Head of caudate nucleus (tissue), 42 donors: ENCODE results near the gene UBE2S.
"Not testable (repeated sequence)": the region's sequence is repeated elsewhere in the genome, so short reads cannot be mapped to it uniquely, and the experiment has no call there.

ENCODE experiments used
- DNase-seq, 42 donors: peaks; one replicate each; pipeline versions ENCODE4 v3.0.0 to v3.0.0-alpha.2; 2020 to 2021; ENCODE audit warnings: mixed read lengths in 7 of 42
- intact Hi-C: fragments of 100-400 bp; cut with DNase I; formaldehyde crosslinking; loops from one replicate; pipeline ENCODE4 v1.15.0; 2022

Gene UBE2S

GRCh38 chr19:55407550-55407799 lies at the start of gene UBE2S:
UBE2S (minus strand) TSS chr19:55407788; CDS start chr19:55407589, 199 bp downstream.
- DNase-seq, intact Hi-C loops: not testable (repeated sequence)

GRCh38 chr19:55456347-55456746 lies 48.8 kb upstream of the UBE2S start:
- no peak for DNase-seq
- intact Hi-C loops, result no loop called here

- DNase-seq, result no peak
- intact Hi-C loops, result no loop called here
Observed at GRCh38 chr19:55455576-55456235, 48.1 kb upstream of the UBE2S start.

- DNase-seq, result peak; percentile 52 to 90 (median 76)
- intact Hi-C loops, result no loop called here
Observed at GRCh38 chr19:55454787-55455243, 47.2 kb upstream of the UBE2S start.

GRCh38 chr19:55453511-55454260 lies 46.1 kb upstream of the UBE2S start:
- intact Hi-C loops, result no loop called here
- DNase-seq, result no peak

GRCh38 chr19:55452749-55453346 lies 45.3 kb upstream of the UBE2S start:
- peak; percentile 93 to 99 (median 97) for DNase-seq
- intact Hi-C loops, result no loop called here

GRCh38 chr19:55451965-55452748 lies 44.6 kb upstream of the UBE2S start:
- peak; percentile 58 to 89 (median 80) for DNase-seq
- intact Hi-C loops, result no loop called here

- DNase-seq, result peak in 8 of 42 donors; percentile 17 to 63 (median 32)
- intact Hi-C loops, result no loop called here
Observed at GRCh38 chr19:55451163-55451964, 43.8 kb upstream of the UBE2S start.

GRCh38 chr19:55449469-55449868 lies 41.9 kb upstream of the UBE2S start:
- intact Hi-C loops, result no loop called here
- DNase-seq, result peak in 17 of 42 donors; percentile 23 to 72 (median 50)

GRCh38 chr19:55448175-55448490 lies 40.5 kb upstream of the UBE2S start:
- intact Hi-C loops, DNase-seq: not testable (repeated sequence)

- DNase-seq, result peak; percentile 57 to 90 (median 78)
- intact Hi-C loops, result no loop called here
Observed at GRCh38 chr19:55447421-55448174, 40.0 kb upstream of the UBE2S start.

- intact Hi-C loops, result no loop called here
- no peak for DNase-seq
Observed at GRCh38 chr19:55446060-55446459, 38.5 kb upstream of the UBE2S start.

GRCh38 chr19:55444646-55445045 lies 37.1 kb upstream of the UBE2S start:
- intact Hi-C loops, result no loop called here
- peak in 8 of 42 donors; percentile 51 to 70 (median 59) for DNase-seq

- intact Hi-C loops, result no loop called here
- DNase-seq, result no peak
Observed at GRCh38 chr19:55443824-55444480, 36.4 kb upstream of the UBE2S start.

GRCh38 chr19:55443045-55443823 lies 35.6 kb upstream of the UBE2S start, which contains the start of gene SHISA7:
SHISA7 (minus strand) TSS chr19:55443300; CDS start chr19:55442863, 437 bp downstream.
- intact Hi-C loops, result no loop called here
- peak in 36 of 42 donors; percentile 42 to 82 (median 65) for DNase-seq

GRCh38 chr19:55442372-55442961 lies 34.9 kb upstream of the UBE2S start:
- intact Hi-C loops, result no loop called here
- peak in 13 of 42 donors; percentile 31 to 67 (median 54) for DNase-seq
